ENCODE measurements around the gene MYO16. TPM values are rescaled to one million over a fixed set of nuclear protein-coding genes. Genes with fewer than 3 reads are reported as not detected.

MYO16 gene
- total and polyA plus RNA-seq, 2 of the 4 experiments (the other 2 are of a cell fraction) = under 0.01 to 0.03 TPM

- H3K9me1 ChIP-seq (ENCODE audit: insufficient read depth, low read length) = no peaks in the 10 kb centered on the region
- no peak overlapping the region for H4K8ac ChIP-seq (ENCODE audit: low read depth in 2 of 2, low read length in 2 of 2)
- no peak overlapping the region for H3K4ac ChIP-seq (ENCODE audit: low read depth, low read length)
- H3K14ac ChIP-seq (replicated peaks; ENCODE audit: low read depth, low read length) = 0 out of 2 replicates have a peak overlapping the region, but pooled peaks have one; percentile 5
- no peak overlapping the region for H4K91ac ChIP-seq (ENCODE audit: insufficient read depth, low read depth, low read length)
- no peak overlapping the region for H3K18ac ChIP-seq (ENCODE audit: low read depth, low read length)
- no peak overlapping the region for H2BK120ac ChIP-seq (ENCODE audit: low read depth, low read length)
- dilution Hi-C loops (cut with HindIII; ENCODE audit: low sequenced_read_pairs, unreplicated experiment) (no loop called here), intact Hi-C loops (cut with micrococcal nuclease) (no loop called here), in situ Hi-C loops (cut with MboI; ENCODE audit: low sequenced_read_pairs) (no loop called here)
- no peak overlapping the region for H3K56ac ChIP-seq (ENCODE audit: extremely low read depth, insufficient read depth, low read length)
- no peak overlapping the region for H3K4me3 ChIP-seq (ENCODE audit: insufficient read depth, low read depth, low read length)
- no peak overlapping the region for H3K9ac ChIP-seq (ENCODE audit: low read depth, low read length)
- no peaks in the 10 kb centered on the region for H3K4me1 ChIP-seq (ENCODE audit: control insufficient read depth, insufficient read depth, low read length)
- no peaks in the 10 kb centered on the region for H3K9me3 ChIP-seq (ENCODE audit: control insufficient read depth, insufficient read depth, low read length)
- no CpG with 5 or more reads among the region's 1 CpG for WGBS, 2 experiments (ENCODE audit: extremely low coverage in 2 of 2, insufficient read length in 1 of 2)
- no peaks in the 10 kb centered on the region for H3K36me3 ChIP-seq (ENCODE audit: control insufficient read depth, insufficient read depth, low read length)
- no peak overlapping the region for H2AK9ac ChIP-seq (replicated peaks; ENCODE audit: low read depth, low read length, poor library complexity)
- no peaks in the 10 kb centered on the region for H3K79me1 ChIP-seq (ENCODE audit: low read depth in 1 of 2, low read length in 2 of 2)
- BruUV-seq (replicated peaks) = no TSS peak
- H2AK5ac ChIP-seq (ENCODE audit: low read depth, low read length) = no peak overlapping the region
- no peak overlapping the region; the same call in 2 of the 3 replicates for H2BK15ac ChIP-seq (ENCODE audit: low read depth, low read length)
- H4K20me1 ChIP-seq (ENCODE audit: insufficient read depth, low read length) = no peaks in the 10 kb centered on the region
- no peak overlapping the region for H4K5ac ChIP-seq (ENCODE audit: low read depth, low read length)
- no peak overlapping the region for H2BK5ac ChIP-seq (ENCODE audit: low read depth, low read length, poor library complexity, severe bottlenecking)
- POLR2A ChIA-PET (ENCODE audit: unreplicated experiment) = no interaction called here
- no peaks in the 10 kb centered on the region for H3K27me3 ChIP-seq (ENCODE audit: control insufficient read depth, insufficient read depth, low read length)
- DNase-seq (no peak), ATAC-seq (ENCODE audit: low read depth) (no peak)
- TF ChIP-seq CHD1 (IDR thresholded peaks at IDR 0.05; ENCODE audit: low read depth, low read length) (no peak), RAD21 (IDR thresholded peaks at IDR 0.05; ENCODE audit: low read length) (no peak), RCOR1 (IDR thresholded peaks at IDR 0.05; ENCODE audit: insufficient replicate concordance, low read length) (no peak), POLR2A (IDR thresholded peaks at IDR 0.05; ENCODE audit: low read depth, low read length) (no peak)
- H2AFZ ChIP-seq (replicated peaks; ENCODE audit: low read length, poor library complexity) = no peak overlapping the region
- CTCF ChIA-PET = no interaction called here
- H3K27ac ChIP-seq (ENCODE audit: insufficient read depth, low read length) = no peak overlapping the region
- no peak overlapping the region for H2BK20ac ChIP-seq (ENCODE audit: low read depth, low read length)
- H3K23ac ChIP-seq (ENCODE audit: low read depth, low read length) = no peak overlapping the region
- no peak overlapping the region for H3K4me2 ChIP-seq (ENCODE audit: low read depth, low read length)
These were observed 602.5 kb downstream of the MYO16 start for GRCh38 chr13:109231888-109232287.
